Endothelial cell of umbilical vein (primary cell): ENCODE data around the gene TUBGCP2. TPM values are rescaled to one million over a fixed set of nuclear protein-coding genes. Genes with fewer than 3 reads are reported as not detected.

Experiments
- BruUV-seq: library from RNA; stranded (reverse); fragments of 400-500 nt; replicated peaks from 2 replicates; lab custom pipeline; 2021; lab: Mats Ljungman, UMichigan
- CTCF ChIA-PET: fragments of 300-600, 350-600 bp; sonication (Branson Sonifier 250); formaldehyde crosslinking; loops from one replicate; lab custom pipeline; 2021; ENCODE audit warnings: antibody characterized with exemption, inconsistent platforms; lab: Charles Lee
- POLR2A ChIA-PET: fragments of 300-600, 350-600 bp; sonication (Branson Sonifier 250); formaldehyde crosslinking; loops from one replicate; lab custom pipeline; 2021; ENCODE audit warnings: antibody characterized with exemption, inconsistent platforms; lab: Charles Lee
- DNase-seq: peaks from one replicate; pipeline ENCODE4 v3.0.0-alpha.2; 2011; ENCODE audit warnings: low read depth, low spot score
- FAIRE-seq: peaks from 2 replicates; lab custom pipeline; 2011; peaks lifted over from hg19 to GRCh38; lab: Jason Lieb, UNC
- H2AFZ ChIP-seq: 2 replicates; pipeline ENCODE4 v1.6.0; 2012; ENCODE audit warnings: low read depth, low read length, control low read depth, inconsistent platforms
- H3K27ac ChIP-seq: 2 replicates; pipeline ENCODE4 v1.5.1; 2011; ENCODE audit warnings: low read depth, mild to moderate bottlenecking, control low read depth, low read length, moderate library complexity; ENCODE audit not compliant: insufficient read depth
- H3K27me3 ChIP-seq, 2 experiments: 2 replicates each; pipeline versions ENCODE4 v1.6.0 to v1.6.1; 2011; ENCODE audit warnings: low read length in 2 of 2, mixed read lengths in 1 of 2; ENCODE audit not compliant: control insufficient read depth in 2 of 2, insufficient read depth in 2 of 2
- H3K36me3 ChIP-seq, 2 experiments: 2 replicates in 1 of 2; 3 replicates in 1 of 2; pipeline ENCODE4 v1.5.1; 2011; ENCODE audit warnings: low read length in 2 of 2, mild to moderate bottlenecking in 1 of 2, moderate library complexity in 1 of 2; ENCODE audit not compliant: control insufficient read depth in 2 of 2, insufficient read depth in 2 of 2; ENCODE audit errors: extremely low read depth in 1 of 2
- H3K4me1 ChIP-seq: 3 replicates; pipeline ENCODE4 v1.5.1; 2011; ENCODE audit warnings: mild to moderate bottlenecking, low read length; ENCODE audit not compliant: control insufficient read depth, insufficient read depth; ENCODE audit errors: extremely low read depth
- H3K4me2 ChIP-seq: 2 replicates; pipeline ENCODE4 v1.6.1; 2011; ENCODE audit warnings: low read length, control low read depth, mixed read lengths; ENCODE audit not compliant: insufficient read depth
- H3K4me3 ChIP-seq, 3 experiments: fragments of 200-600 bp in 1 of 3; sonication (generic), shearing (Covaris generic) in 1 of 3; replicated peaks in 1 of 3; 2 replicates each; pipeline ENCODE4 v1.5.1; 2011 to 2016; ENCODE audit warnings: control low read depth in 3 of 3, low read length in 3 of 3, mild to moderate bottlenecking in 2 of 3, inconsistent platforms in 1 of 3, low read depth in 1 of 3, moderate library complexity in 1 of 3; ENCODE audit not compliant: insufficient read depth in 1 of 3
- H3K79me2 ChIP-seq: 2 replicates; pipeline ENCODE4 v1.6.0; 2012; ENCODE audit warnings: low read length, inconsistent platforms; ENCODE audit not compliant: control insufficient read depth, insufficient read depth
- H3K9ac ChIP-seq: replicated peaks from 2 replicates; pipeline ENCODE3; 2011; ENCODE audit warnings: low read length, control low read depth; ENCODE audit not compliant: insufficient read depth; ENCODE audit errors: extremely low read depth
- H3K9me1 ChIP-seq: replicated peaks from 3 replicates; pipeline ENCODE4 v1.6.0; 2011; ENCODE audit warnings: mild to moderate bottlenecking, low read length; ENCODE audit not compliant: control insufficient read depth, insufficient read depth; ENCODE audit errors: extremely low read depth
- H3K9me3 ChIP-seq: replicated peaks from 2 replicates; pipeline ENCODE4 v1.5.1; 2012; ENCODE audit warnings: low read length, inconsistent platforms; ENCODE audit not compliant: control insufficient read depth, insufficient read depth
- H4K20me1 ChIP-seq: replicated peaks from 2 replicates; pipeline ENCODE3; 2011; ENCODE audit warnings: mild to moderate bottlenecking, low read length; ENCODE audit not compliant: control insufficient read depth, insufficient read depth; ENCODE audit errors: extremely low read depth
- EZH2 ChIP-seq: IDR thresholded peaks from 2 replicates; pipeline ENCODE4 v1.6.1; 2012; ENCODE audit warnings: borderline replicate concordance, low read depth, mild to moderate bottlenecking, moderate library complexity, low read length, inconsistent platforms; ENCODE audit not compliant: severe bottlenecking
- FOS ChIP-seq: IDR thresholded peaks from 2 replicates; pipeline ENCODE4 v1.6.1; 2011; ENCODE audit warnings: mild to moderate bottlenecking, low read length, moderate library complexity, borderline replicate concordance; ENCODE audit not compliant: insufficient read depth
- GATA2 ChIP-seq: IDR thresholded peaks from 2 replicates; pipeline ENCODE4 v1.7.0; 2011; ENCODE audit warnings: low read depth, mild to moderate bottlenecking, moderate library complexity, mixed read lengths, low read length; ENCODE audit not compliant: insufficient read length, insufficient read depth
- JUN ChIP-seq: IDR thresholded peaks from 2 replicates; pipeline ENCODE4 v1.6.1; 2011; ENCODE audit warnings: borderline replicate concordance, low read depth; ENCODE audit not compliant: insufficient read length, insufficient read depth
- MYC ChIP-seq: IDR thresholded peaks from one replicate; pipeline ENCODE4 v1.6.1; 2011; ENCODE audit warnings: mild to moderate bottlenecking, low read depth, low read length
- POLR2A ChIP-seq: IDR thresholded peaks from 2 replicates; pipeline ENCODE4 v1.6.1; 2012; ENCODE audit warnings: low read depth, mild to moderate bottlenecking, control low read depth, low read length
- POLR2AphosphoS5 ChIP-seq: IDR thresholded peaks from 2 replicates; pipeline ENCODE4 v1.6.1; 2012; ENCODE audit warnings: low read depth, mild to moderate bottlenecking, control low read depth, low read length, moderate library complexity; ENCODE audit not compliant: insufficient read depth
- dilution Hi-C: fragments of 300-500 bp; cut with MboI; formaldehyde crosslinking; loops from one replicate; pipeline ENCODE4 v1.15.0; 2019; ENCODE audit warnings: low sequenced_read_pairs; ENCODE audit not compliant: extremely low pct_ligation_motif_present
- intact Hi-C: fragments of 100-400 bp; cut with micrococcal nuclease; formaldehyde crosslinking; loops from one replicate; pipeline ENCODE4 v1.10.0; 2022
- polyA plus RNA-seq, 4 experiments: library from polyadenylated mRNA; depleted of rRNA in 3 of 4; stranded (reverse) in 3 of 4; unstranded in 1 of 4; fragments of >200 nt; gene quantifications; 2 replicates each; pipeline versions ENCODE4 v1.2.1 to v1.2.3, GENCODE V29; 2011 to 2012; ENCODE audit warnings: missing spikeins in 1 of 4
- total RNA-seq: library from RNA; stranded (reverse); gene quantifications from 2 replicates; pipeline ENCODE4 v1.2.3, GENCODE V29; 2021
- TF ChIP-seq, protein P1 (sequence below), 2 donors: IDR thresholded peaks; 1 replicate in 1 of 2; 2 replicates in 1 of 2; pipeline ENCODE4 v1.5.1; 2011; ENCODE audit warnings: low read length in 2 of 2, mild to moderate bottlenecking in 2 of 2, moderate library complexity in 2 of 2, control low read depth in 1 of 2, inconsistent platforms in 1 of 2, low read depth in 1 of 2; ENCODE audit not compliant: insufficient read depth in 1 of 2; ENCODE audit errors: extremely low read depth in 1 of 2
- TF ChIP-seq, protein P2 (sequence below): IDR thresholded peaks from 2 replicates; pipeline ENCODE4 v1.6.1; 2011; ENCODE audit not compliant: insufficient read depth, insufficient read length

TUBGCP2 gene
- total and polyA plus RNA-seq, 2 donors (not counting 3 experiments of a cell fraction or from before 2014, with no cell fraction given) = 37.1 to 53.1 TPM

DNA sequence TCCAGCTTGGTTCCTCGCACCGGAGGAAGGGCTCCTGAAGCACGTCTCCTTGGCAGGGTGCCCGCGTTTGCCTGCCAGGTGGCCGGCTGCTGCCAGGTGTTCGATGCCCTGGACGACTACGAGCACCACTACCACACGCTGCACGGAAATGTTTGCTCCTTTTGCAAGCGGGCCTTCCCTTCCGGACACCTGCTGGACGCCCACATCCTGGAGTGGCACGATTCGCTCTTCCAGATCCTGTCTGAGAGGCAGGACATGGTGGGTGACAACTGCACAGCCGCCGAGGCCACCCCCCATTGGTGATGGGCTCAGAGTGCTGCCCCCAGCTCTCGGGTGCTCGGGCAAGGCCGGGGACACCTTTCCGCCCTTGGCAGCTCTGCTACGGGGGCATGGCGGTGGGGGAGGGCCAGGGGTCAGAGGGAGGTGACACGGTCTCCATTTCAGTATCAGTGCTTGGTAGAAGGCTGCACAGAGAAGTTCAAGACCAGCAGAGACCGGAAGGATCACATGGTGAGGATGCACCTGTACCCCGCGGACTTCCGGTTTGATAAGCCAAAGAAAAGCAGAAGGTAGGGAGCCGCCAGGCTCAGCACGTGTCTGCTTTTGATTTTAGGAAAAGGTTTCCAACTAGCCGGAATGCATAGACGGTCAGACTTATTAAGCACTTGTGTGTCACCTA, 1.2 kb upstream of the TUBGCP2 start:
- no peaks in the 10 kb centered on the region for H3K9me3 ChIP-seq
- no peak overlapping the region for H3K4me2 ChIP-seq
- TF ChIP-seq POLR2AphosphoS5 = no peak
- TF ChIP-seq, protein P1, sequence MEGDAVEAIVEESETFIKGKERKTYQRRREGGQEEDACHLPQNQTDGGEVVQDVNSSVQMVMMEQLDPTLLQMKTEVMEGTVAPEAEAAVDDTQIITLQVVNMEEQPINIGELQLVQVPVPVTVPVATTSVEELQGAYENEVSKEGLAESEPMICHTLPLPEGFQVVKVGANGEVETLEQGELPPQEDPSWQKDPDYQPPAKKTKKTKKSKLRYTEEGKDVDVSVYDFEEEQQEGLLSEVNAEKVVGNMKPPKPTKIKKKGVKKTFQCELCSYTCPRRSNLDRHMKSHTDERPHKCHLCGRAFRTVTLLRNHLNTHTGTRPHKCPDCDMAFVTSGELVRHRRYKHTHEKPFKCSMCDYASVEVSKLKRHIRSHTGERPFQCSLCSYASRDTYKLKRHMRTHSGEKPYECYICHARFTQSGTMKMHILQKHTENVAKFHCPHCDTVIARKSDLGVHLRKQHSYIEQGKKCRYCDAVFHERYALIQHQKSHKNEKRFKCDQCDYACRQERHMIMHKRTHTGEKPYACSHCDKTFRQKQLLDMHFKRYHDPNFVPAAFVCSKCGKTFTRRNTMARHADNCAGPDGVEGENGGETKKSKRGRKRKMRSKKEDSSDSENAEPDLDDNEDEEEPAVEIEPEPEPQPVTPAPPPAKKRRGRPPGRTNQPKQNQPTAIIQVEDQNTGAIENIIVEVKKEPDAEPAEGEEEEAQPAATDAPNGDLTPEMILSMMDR (IDR thresholded peaks at IDR 0.05; ENCODE audit: extremely low read depth in 1 of 2, insufficient read depth in 1 of 2, low read depth in 1 of 2, low read length in 2 of 2) = no peak
- TF ChIP-seq, protein P2, sequence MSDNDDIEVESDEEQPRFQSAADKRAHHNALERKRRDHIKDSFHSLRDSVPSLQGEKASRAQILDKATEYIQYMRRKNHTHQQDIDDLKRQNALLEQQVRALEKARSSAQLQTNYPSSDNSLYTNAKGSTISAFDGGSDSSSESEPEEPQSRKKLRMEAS = no peak
- TF ChIP-seq GATA2 = no peak
- no peak for TF ChIP-seq JUN
- no peak for TF ChIP-seq EZH2
- TF ChIP-seq POLR2A = no peak
- no peak for TF ChIP-seq MYC
- no peak for TF ChIP-seq FOS
- no peak overlapping the region for H2AFZ ChIP-seq
- DNase-seq (no peak), FAIRE-seq (no peak)
- H3K4me3 ChIP-seq = no peak overlapping the region
- peaks cover 7% of the 10 kb centered on the region for H3K4me1 ChIP-seq
- POLR2A ChIA-PET = no interaction called here
- peaks cover 26% of the 10 kb centered on the region for H3K79me2 ChIP-seq
- no peaks in the 10 kb centered on the region for H3K27me3 ChIP-seq
- CTCF ChIA-PET = interaction anchor here (1.3 kb wide), 1 partner anchor 20 kb away, joined by 4 read pairs; no protein-coding TSS in a partner anchor
- intact Hi-C loops = loop anchor here (1.0 to 10.0 kb wide), 4 partner anchors 14 to 645 kb away; partner anchors contain the start of genes ECHS1 and MTG1
- TSS peak; percentile 23 for BruUV-seq
- no peaks in the 10 kb centered on the region for H4K20me1 ChIP-seq
- dilution Hi-C loops = no loop called here
- H3K27ac ChIP-seq = no peak overlapping the region
- no peak overlapping the region for H3K9ac ChIP-seq
- H3K36me3 ChIP-seq = peaks cover 3 to 5% of the 10 kb centered on the region in 2 experiments
- no peaks in the 10 kb centered on the region for H3K9me1 ChIP-seq
